HEK293 (cell line): ENCODE results near the gene NOLC1.
A peak's percentile ranks its signal among the peaks of the same experiment; 100 is the strongest.

Source experiments
- GLIS1 ChIP-seq: fragments of 450-650 bp; formaldehyde crosslinking; IDR thresholded peaks from 2 replicates; pipeline ENCODE4 v1.5.1; 2016; ENCODE audit warnings: missing biosample characterization, missing genetic modification characterization
- GLIS2 ChIP-seq: fragments of 450-650 bp; formaldehyde crosslinking; IDR thresholded peaks from 2 replicates; pipeline ENCODE4 v1.5.1; 2016; ENCODE audit warnings: missing biosample characterization, missing genetic modification characterization
- KLF10 ChIP-seq: fragments of 450-650 bp; IDR thresholded peaks from 2 replicates; pipeline ENCODE4 v1.5.1; 2018; ENCODE audit warnings: missing biosample characterization, mild to moderate bottlenecking, missing genetic modification characterization
- KLF8 ChIP-seq: fragments of 450-650 bp; formaldehyde crosslinking; IDR thresholded peaks from 2 replicates; pipeline ENCODE4 v1.5.1; 2016; ENCODE audit warnings: missing biosample characterization, missing genetic modification characterization
- KLF9 ChIP-seq: fragments of 450-650 bp; formaldehyde crosslinking; IDR thresholded peaks from 2 replicates; pipeline ENCODE4 v1.5.1; 2016; ENCODE audit warnings: missing biosample characterization, missing genetic modification characterization, low read depth
- PATZ1 ChIP-seq: fragments of 450-650 bp; formaldehyde crosslinking; IDR thresholded peaks from 2 replicates; pipeline ENCODE4 v1.5.1; 2016; ENCODE audit warnings: missing biosample characterization, missing genetic modification characterization
- SP2 ChIP-seq: fragments of 450-650 bp; formaldehyde crosslinking; IDR thresholded peaks from 2 replicates; pipeline ENCODE4 v1.5.1; 2016; ENCODE audit warnings: missing biosample characterization, missing genetic modification characterization
- SP3 ChIP-seq: fragments of 450-650 bp; formaldehyde crosslinking; IDR thresholded peaks from 2 replicates; pipeline ENCODE4 v1.5.1; 2016; ENCODE audit warnings: missing biosample characterization, missing genetic modification characterization
- SP7 ChIP-seq: fragments of 450-650 bp; formaldehyde crosslinking; IDR thresholded peaks from 2 replicates; pipeline ENCODE4 v1.5.1; 2016; ENCODE audit warnings: missing biosample characterization, missing genetic modification characterization
- ZBTB17 ChIP-seq: fragments of 450-650 bp; formaldehyde crosslinking; IDR thresholded peaks from 2 replicates; pipeline ENCODE4 v1.5.1; 2016; ENCODE audit warnings: missing biosample characterization, missing genetic modification characterization
- ZBTB26 ChIP-seq: fragments of 450-650 bp; formaldehyde crosslinking; optimal IDR thresholded peaks from 2 replicates; pipeline ENCODE3; 2016; ENCODE audit warnings: missing biosample characterization, mild to moderate bottlenecking, missing genetic modification characterization
- ZBTB8A ChIP-seq: fragments of 450-650 bp; formaldehyde crosslinking; IDR thresholded peaks from 2 replicates; pipeline ENCODE4 v1.5.1; 2016; ENCODE audit warnings: missing biosample characterization, missing genetic modification characterization
- ZIC2 ChIP-seq: fragments of 450-650 bp; formaldehyde crosslinking; IDR thresholded peaks from 2 replicates; pipeline ENCODE4 v1.5.1; 2016; ENCODE audit warnings: missing biosample characterization, missing genetic modification characterization
- ZNF148 ChIP-seq: fragments of 450-650 bp; formaldehyde crosslinking; IDR thresholded peaks from 2 replicates; pipeline ENCODE4 v1.5.0; 2017; ENCODE audit warnings: missing biosample characterization, missing genetic modification characterization, borderline replicate concordance
- ZNF211 ChIP-seq: fragments of 450-650 bp; formaldehyde crosslinking; IDR thresholded peaks from 2 replicates; pipeline ENCODE4 v1.5.1; 2016; ENCODE audit warnings: low read depth, missing biosample characterization, missing genetic modification characterization
- ZNF335 ChIP-seq: fragments of 450-650 bp; formaldehyde crosslinking; conservative IDR thresholded peaks from 2 replicates; pipeline ENCODE4 v1.5.1; 2016; ENCODE audit warnings: missing biosample characterization, missing genetic modification characterization
- ZNF341 ChIP-seq: fragments of 450-650 bp; formaldehyde crosslinking; IDR thresholded peaks from 2 replicates; pipeline ENCODE4; 2016; ENCODE audit warnings: low read depth, missing biosample characterization, missing genetic modification characterization
- ZNF366 ChIP-seq: fragments of 450-650 bp; formaldehyde crosslinking; conservative IDR thresholded peaks from 2 replicates; pipeline ENCODE4 v1.5.1; 2016; ENCODE audit warnings: missing biosample characterization, missing genetic modification characterization
- ZNF404 ChIP-seq: fragments of 450-650 bp; formaldehyde crosslinking; IDR thresholded peaks from 2 replicates; pipeline ENCODE4 v1.5.1; 2017; ENCODE audit warnings: missing biosample characterization, missing genetic modification characterization
- ZNF501 ChIP-seq: fragments of 450-650 bp; formaldehyde crosslinking; IDR thresholded peaks from 2 replicates; pipeline ENCODE4 v1.5.1; 2016; ENCODE audit warnings: missing biosample characterization, missing genetic modification characterization
- ZNF530 ChIP-seq: fragments of 450-650 bp; formaldehyde crosslinking; IDR thresholded peaks from 2 replicates; pipeline ENCODE4 v1.5.1; 2016; ENCODE audit warnings: low read depth, missing biosample characterization, missing genetic modification characterization
- ZSCAN16 ChIP-seq: fragments of 450-650 bp; formaldehyde crosslinking; IDR thresholded peaks from 2 replicates; pipeline ENCODE4 v1.5.1; 2016; ENCODE audit warnings: missing biosample characterization, missing genetic modification characterization
- ZXDB ChIP-seq: fragments of 450-650 bp; formaldehyde crosslinking; IDR thresholded peaks from 2 replicates; pipeline ENCODE4 v1.5.1; 2016; ENCODE audit warnings: missing biosample characterization, missing genetic modification characterization
- TF ChIP-seq, protein P1 (sequence below): fragments of 450-650 bp; formaldehyde crosslinking; IDR thresholded peaks from 2 replicates; pipeline ENCODE4 v1.5.1; 2016; ENCODE audit warnings: missing biosample characterization, missing genetic modification characterization
- TF ChIP-seq, protein P2 (sequence below): fragments of 450-650 bp; formaldehyde crosslinking; IDR thresholded peaks from 2 replicates; pipeline ENCODE4 v1.5.1; 2016; ENCODE audit warnings: missing biosample characterization, missing genetic modification characterization
- TF ChIP-seq, protein P3 (sequence below): fragments of 450-650 bp; formaldehyde crosslinking; IDR thresholded peaks from 2 replicates; pipeline ENCODE4 v1.5.1; 2016; ENCODE audit warnings: missing biosample characterization, missing genetic modification characterization

Gene NOLC1

GRCh38 chr10:102119417-102120141, 32.6 kb upstream of the NOLC1 start (continued):
- TF ChIP-seq ZNF148 (tag by site-specific recombination) (no peak), ZBTB8A (peak; percentile 50; the same call in 1 of the 2 replicates), ZNF530 (tag by site-specific recombination) (no peak), KLF8 (tag by site-specific recombination) (peak; percentile 53; the same call in 1 of the 2 replicates), SP2 (peak; percentile 78), KLF10 (peak; percentile 37), SP7 (tag by site-specific recombination) (no peak), GLIS2 (tag by site-specific recombination) (peak; percentile 90), ZIC2 (tag by site-specific recombination) (peak; percentile 53), ZNF211 (tag by site-specific recombination) (no peak), ZNF341 (tag by site-specific recombination) (peak; percentile 97), ZNF366 (tag by site-specific recombination) (peak; percentile 92), ZBTB26 (tag by site-specific recombination) (no peak), ZXDB (tag by site-specific recombination) (peak; percentile 22; the same call in 1 of the 2 replicates), ZNF404 (tag by site-specific recombination) (no peak), ZNF501 (tag by site-specific recombination) (no peak), PATZ1 (tag by site-specific recombination) (peak; percentile 97), KLF9 (peak; percentile 55), SP3 (peak; percentile 66), ZBTB17 (tag by site-specific recombination) (peak; percentile 91), GLIS1 (peak; percentile 98), ZSCAN16 (no peak), ZNF335 (tag by site-specific recombination) (peak; percentile 97)
- TF ChIP-seq, protein P1, sequence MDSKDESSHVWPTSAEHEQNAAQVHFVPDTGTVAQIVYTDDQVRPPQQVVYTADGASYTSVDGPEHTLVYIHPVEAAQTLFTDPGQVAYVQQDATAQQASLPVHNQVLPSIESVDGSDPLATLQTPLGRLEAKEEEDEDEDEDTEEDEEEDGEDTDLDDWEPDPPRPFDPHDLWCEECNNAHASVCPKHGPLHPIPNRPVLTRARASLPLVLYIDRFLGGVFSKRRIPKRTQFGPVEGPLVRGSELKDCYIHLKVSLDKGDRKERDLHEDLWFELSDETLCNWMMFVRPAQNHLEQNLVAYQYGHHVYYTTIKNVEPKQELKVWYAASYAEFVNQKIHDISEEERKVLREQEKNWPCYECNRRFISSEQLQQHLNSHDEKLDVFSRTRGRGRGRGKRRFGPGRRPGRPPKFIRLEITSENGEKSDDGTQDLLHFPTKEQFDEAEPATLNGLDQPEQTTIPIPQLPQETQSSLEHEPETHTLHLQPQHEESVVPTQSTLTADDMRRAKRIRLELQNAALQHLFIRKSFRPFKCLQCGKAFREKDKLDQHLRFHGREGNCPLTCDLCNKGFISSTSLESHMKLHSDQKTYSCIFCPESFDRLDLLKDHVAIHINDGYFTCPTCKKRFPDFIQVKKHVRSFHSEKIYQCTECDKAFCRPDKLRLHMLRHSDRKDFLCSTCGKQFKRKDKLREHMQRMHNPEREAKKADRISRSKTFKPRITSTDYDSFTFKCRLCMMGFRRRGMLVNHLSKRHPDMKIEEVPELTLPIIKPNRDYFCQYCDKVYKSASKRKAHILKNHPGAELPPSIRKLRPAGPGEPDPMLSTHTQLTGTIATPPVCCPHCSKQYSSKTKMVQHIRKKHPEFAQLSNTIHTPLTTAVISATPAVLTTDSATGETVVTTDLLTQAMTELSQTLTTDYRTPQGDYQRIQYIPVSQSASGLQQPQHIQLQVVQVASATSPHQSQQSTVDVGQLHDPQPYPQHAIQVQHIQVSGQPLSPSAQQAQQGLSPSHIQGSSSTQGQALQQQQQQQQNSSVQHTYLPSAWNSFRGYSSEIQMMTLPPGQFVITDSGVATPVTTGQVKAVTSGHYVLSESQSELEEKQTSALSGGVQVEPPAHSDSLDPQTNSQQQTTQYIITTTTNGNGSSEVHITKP: peak; percentile 99
- TF ChIP-seq, protein P2, sequence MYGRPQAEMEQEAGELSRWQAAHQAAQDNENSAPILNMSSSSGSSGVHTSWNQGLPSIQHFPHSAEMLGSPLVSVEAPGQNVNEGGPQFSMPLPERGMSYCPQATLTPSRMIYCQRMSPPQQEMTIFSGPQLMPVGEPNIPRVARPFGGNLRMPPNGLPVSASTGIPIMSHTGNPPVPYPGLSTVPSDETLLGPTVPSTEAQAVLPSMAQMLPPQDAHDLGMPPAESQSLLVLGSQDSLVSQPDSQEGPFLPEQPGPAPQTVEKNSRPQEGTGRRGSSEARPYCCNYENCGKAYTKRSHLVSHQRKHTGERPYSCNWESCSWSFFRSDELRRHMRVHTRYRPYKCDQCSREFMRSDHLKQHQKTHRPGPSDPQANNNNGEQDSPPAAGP (tag by site-specific recombination): peak; percentile 25; the same call in 1 of the 2 replicates
- TF ChIP-seq, protein P3, sequence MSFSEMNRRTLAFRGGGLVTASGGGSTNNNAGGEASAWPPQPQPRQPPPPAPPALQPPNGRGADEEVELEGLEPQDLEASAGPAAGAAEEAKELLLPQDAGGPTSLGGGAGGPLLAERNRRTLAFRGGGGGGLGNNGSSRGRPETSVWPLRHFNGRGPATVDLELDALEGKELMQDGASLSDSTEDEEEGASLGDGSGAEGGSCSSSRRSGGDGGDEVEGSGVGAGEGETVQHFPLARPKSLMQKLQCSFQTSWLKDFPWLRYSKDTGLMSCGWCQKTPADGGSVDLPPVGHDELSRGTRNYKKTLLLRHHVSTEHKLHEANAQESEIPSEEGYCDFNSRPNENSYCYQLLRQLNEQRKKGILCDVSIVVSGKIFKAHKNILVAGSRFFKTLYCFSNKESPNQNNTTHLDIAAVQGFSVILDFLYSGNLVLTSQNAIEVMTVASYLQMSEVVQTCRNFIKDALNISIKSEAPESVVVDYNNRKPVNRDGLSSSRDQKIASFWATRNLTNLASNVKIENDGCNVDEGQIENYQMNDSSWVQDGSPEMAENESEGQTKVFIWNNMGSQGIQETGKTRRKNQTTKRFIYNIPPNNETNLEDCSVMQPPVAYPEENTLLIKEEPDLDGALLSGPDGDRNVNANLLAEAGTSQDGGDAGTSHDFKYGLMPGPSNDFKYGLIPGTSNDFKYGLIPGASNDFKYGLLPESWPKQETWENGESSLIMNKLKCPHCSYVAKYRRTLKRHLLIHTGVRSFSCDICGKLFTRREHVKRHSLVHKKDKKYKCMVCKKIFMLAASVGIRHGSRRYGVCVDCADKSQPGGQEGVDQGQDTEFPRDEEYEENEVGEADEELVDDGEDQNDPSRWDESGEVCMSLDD (tag by site-specific recombination): peak; percentile 90
- TF ChIP-seq, all 188 proteins: peak for 21
